Ovary (tissue), 3 donors: ENCODE results near the gene CRHR1.

Experiments
- CTCF ChIP-seq, 3 donors: fragments of 450-650 bp in 2 of 3; fragments of 200-600 bp in 1 of 3; IDR thresholded peaks; one replicate each; pipeline versions ENCODE4 v1.5.1 to v1.8.0; 2016 to 2022; ENCODE audit warnings: antibody characterized with exemption in 3 of 3, mild to moderate bottlenecking in 1 of 3
- EP300 ChIP-seq: sonication (generic); formaldehyde crosslinking; IDR thresholded peaks from one replicate; pipeline ENCODE4 v1.6.1; 2017; ENCODE audit warnings: antibody characterized with exemption
- donor health status: DM: no; HTN: no; CAD: no.

GRCh38 chr17:45819632-45820031, 35.5 kb downstream of the CRHR1 start:
- no peak for TF ChIP-seq CTCF (IDR thresholded peaks at IDR 0.05)
- TF ChIP-seq EP300, result no peak
